HUDEP-2 (cell line): ENCODE results near the gene IVL.

Source experiments
- DNase-seq, 76 experiments: peaks; one replicate each; lab custom pipeline; 2025; ENCODE audit not compliant: unreplicated experiment in 76 of 76; lab: John Stamatoyannopoulos, UW

Gene IVL

DNA sequence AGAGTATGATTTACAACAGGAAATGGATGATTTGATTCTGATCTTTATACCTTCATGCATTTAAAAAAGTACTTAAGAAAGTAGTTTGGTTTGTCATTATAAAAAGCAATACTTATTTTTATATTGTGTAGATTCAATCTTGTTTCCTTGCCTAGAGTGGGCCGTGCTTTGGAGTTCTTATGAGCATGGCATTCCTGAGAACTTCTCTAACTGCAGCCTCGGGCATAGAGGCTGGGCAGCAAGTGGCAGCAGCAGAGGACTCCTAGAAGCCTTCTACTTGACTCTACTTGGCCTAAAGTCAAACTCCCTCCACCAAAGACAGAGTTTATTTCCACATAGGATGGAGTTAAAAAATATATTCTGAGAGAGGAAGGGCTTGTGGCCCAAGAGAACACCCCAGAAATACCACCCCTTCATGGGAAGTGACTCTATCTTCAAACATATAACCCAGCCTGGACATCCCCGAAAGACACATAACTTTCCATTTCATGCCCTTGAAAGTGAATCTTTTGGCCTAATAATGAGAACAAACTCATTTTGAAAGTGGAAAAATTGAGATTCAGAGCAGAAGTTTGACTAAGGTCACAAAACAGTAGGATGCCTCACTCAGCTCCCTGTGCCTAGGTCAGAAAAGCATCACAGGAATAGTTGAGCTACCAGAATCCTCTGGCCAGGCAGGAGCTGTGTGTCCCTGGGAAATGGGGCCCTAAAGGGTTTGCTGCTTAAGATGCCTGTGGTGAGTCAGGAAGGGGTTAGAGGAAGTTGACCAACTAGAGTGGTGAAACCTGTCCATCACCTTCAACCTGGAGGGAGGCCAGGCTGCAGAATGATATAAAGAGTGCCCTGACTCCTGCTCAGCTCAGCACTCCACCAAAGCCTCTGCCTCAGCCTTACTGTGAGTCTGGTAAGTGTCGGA is at the start of gene IVL:
Gene IVL, plus strand, starts transcription at position 861 of the 916 bp plus-strand sequence. CDS start 1,252 bp downstream, outside the sequence.
- DNase-seq: no peak

DNA sequence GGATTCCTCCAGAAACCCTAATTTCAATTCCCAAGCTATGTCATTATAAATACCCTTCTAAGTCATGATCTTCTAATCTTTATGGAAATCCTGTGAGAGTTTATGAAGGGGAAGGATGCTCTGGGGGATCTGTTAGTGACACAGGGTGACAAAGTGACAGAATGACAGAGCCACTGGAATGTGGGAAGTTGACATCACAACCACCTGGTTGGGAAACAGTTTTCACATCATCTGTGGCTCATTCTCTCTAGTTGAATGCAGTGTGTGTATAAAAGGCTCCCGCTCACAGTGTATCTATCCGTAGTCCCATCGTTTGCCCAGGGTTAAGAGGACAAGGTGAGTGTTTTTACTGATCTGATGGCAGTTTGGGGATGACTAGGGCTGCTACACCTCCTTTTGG is 48.6 kb upstream of the IVL start, which contains the start of gene LCE7A:
Gene LCE7A, plus strand, starts transcription at position 301 of the 400 bp plus-strand sequence. CDS start 702 bp downstream, outside the sequence.
- DNase-seq: no peak

DNA sequence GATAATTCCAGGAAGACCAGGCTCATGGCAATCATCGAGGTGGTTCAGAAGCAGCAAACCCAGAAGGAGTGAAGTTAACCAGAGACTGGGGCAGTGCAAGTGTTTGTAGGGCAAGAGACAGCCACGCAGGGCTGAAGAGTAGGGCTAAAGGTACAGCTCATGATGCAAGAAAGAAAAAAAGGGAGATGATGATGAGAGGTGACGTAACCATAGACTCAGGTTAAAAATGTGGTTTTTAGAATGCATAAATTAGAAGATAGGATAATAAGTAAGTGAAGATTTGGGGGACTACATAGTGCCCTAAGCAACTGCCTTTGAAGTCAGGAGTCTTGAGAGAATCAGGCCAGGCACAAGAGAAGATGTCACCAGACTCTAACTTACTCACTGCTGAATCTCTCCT is 48.2 kb upstream of the IVL start:
- DNase-seq: no peak

GRCh38 chr1:152861374-152861773 is 47.0 kb upstream of the IVL start:
- DNase-seq: no peak

DNA sequence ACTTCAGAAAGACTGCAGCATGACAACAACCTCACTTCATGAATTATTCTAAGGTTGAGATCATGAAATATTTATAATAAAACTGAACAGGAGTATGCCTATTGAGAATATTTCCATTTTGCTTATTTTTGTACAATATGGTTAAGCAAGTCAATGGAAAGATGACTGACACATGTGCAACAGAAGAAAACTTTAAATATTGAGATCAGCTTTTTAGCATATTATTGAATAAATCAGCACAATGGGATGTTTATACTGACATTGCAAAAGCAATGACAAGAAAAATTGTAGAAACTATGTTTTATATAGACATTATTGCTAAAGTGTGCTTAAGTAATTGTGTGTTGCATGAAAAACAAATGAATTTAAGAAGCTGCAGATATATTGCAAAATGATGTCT is 43.9 kb upstream of the IVL start:
- DNase-seq: no peak

DNA sequence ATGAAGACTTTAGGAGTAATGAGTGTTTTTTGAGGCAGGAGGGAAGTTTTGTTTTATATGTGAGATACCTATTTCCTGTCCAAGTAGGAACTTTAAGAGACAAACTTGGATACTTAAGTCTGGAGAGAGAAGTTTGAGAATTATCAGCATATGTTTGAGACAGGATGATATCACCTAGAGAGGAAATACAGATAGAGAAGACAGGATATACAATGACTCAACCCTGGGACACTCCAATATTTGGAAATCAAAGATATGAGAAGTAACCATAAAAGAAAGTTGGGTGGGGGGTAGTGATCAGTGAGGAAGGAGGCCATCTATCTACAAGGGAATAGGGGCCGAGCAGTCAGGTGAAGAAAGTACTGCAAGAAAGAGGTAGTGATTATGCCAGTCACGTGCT is 42.0 kb upstream of the IVL start:
- no peak for DNase-seq

GRCh38 chr1:152869808-152870419 is 38.4 kb upstream of the IVL start:
- peak in 50 of 76 experiments; percentile 3 to 70 (median 32) for DNase-seq

DNA sequence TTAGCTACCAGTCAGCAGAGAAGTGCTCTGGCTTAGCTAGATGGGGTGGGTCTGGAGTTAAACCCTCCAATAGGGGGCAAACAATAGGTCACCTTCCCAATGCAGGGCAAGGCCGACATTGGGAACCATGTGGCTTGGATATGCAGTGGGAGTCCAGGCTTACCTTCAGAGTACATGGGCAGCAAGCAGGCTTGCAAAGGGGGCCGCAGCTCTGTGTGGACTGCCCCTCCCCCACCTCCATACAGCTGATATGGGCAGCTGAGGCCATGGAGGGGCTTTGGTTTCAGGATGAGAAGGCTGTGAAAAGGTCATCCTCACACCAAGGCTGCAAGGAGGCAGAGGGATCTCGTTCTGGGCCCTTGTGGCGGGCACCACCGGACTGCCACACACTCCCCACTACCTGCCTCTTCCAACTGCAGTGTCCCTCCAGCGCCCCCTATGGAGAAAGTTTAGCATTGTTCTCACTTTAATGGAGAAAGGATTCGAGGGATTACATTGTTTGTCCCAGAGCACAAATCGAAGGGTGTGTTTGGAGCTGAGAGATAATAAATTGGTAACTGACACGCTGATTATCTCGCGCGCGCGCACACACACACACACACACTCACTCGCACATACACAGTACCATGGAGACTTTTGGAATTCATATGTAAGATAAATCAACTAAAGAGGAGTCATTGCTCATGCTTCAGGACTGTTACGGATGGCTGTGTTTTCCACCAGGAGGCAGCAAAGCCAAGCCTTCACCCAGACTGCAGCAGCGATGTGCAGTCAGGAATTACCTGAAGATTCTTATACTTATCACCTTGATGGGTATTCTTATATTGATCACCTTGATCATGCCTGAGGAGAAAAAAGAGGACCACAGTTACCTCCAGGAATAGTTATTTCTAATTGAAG is 37.3 kb upstream of the IVL start:
- peak in 20 of 76 experiments; percentile 1 to 40 (median 12) for DNase-seq

- DNase-seq: no peak
Measured at GRCh38 chr1:152871731-152872126, 36.6 kb upstream of the IVL start.

GRCh38 chr1:152873495-152873894 is 34.9 kb upstream of the IVL start:
- no peak for DNase-seq

GRCh38 chr1:152876827-152877226 is 31.5 kb upstream of the IVL start:
- DNase-seq: no peak

DNA sequence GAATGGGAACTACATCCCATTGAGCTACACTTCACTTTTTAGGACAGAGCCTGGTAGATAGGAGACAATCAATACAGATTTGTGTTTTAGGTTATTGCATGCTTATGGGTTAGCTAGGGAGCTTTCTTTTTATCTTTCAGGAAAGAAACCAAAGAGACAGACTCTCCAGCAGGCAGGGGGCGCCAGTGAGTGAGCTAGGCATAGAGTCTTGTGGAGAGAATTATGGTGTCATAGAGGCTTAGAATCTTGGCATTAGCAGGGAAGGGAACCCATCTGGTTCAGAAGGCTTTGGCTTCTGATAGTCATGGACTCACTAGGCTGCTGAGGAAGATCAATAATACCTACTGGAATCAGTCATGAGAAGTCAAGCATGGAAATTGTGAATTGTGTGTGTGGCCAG is 30.3 kb upstream of the IVL start, which contains the start of gene SMCP:
Gene SMCP, plus strand, starts transcription at position 281 of the 400 bp plus-strand sequence. CDS start 6,101 bp downstream, outside the sequence.
- DNase-seq: peak in 36 of 76 experiments; percentile 2 to 57 (median 17)

- DNase-seq: no peak
Measured at GRCh38 chr1:152879559-152880198, 28.7 kb upstream of the IVL start.

- no peak for DNase-seq
Measured at GRCh38 chr1:152880316-152880715, 28.0 kb upstream of the IVL start.

- no peak for DNase-seq
Measured at GRCh38 chr1:152880907-152881306, 27.4 kb upstream of the IVL start.

- DNase-seq: no peak
Measured at GRCh38 chr1:152884085-152884484, 24.3 kb upstream of the IVL start.

DNA sequence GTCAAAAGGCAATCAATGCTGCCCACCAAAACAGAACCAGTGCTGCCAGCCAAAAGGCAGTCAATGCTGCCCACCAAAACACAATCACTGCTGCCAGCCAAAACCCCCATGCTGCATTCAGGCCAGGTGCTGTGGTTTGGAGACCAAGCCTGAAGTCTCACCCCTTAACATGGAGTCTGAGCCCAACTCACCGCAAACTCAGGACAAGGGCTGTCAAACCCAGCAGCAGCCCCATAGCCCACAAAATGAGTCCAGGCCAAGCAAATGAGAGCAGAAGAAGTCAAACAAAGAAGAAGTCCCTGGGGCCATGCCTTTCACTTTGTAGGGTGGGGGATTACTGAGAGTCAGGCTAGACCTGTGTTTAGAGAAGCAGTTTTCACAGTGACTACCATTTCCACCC is 23.8 kb upstream of the IVL start:
- no peak for DNase-seq

DNA sequence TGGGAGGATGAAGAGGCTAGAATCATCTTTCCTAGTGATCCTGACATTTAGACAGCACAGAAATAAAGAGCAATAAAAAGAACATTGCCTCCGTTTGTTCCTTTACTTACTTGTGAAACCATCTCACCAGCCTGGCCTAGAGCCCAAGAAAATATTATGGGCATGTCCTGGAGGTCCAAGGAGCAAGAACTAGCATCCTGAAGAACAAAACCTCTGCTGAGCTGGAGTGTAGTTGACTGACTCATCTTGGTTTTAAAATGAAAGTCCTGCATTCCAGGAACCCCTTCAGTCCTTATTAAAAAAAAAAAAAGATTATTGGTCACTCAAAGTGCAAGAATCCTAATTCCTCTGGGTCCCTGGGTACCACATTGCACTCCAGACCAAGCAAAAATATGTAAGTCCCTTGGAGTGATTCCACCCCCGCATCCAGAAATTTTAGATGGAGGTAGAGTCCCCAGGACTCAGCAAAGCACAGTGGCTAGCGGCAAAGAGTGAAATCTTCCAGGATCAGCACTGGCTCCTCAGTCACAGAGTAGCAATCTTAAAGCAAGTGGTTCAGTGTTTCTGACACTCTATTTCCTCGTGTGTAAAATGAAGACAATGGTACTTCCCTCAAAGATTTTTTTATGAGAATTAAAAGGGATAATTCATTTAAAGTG is 23.3 kb upstream of the IVL start:
- DNase-seq: no peak

DNA sequence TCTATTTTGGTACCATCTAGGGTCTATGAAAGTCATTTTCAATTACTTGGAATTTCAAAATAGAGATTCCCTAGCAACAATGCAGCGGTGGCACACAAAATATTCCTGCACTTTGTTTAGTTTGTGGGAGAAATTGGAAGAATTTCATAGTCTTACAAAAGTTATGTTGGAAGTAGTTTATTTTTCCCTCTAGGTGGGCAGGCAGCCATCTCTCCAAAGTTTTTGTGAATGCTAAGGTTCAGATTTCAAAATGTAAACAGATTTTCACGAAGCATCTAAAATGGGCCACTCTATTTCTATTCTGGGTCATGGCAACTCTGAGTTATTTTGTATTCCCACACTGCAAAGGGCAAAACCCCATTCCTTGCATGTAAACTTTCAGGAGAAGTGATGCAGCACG is 22.3 kb upstream of the IVL start:
- DNase-seq: no peak
